Measurements from ENCODE around the gene CAMK1G.

Gene CAMK1G

DNA sequence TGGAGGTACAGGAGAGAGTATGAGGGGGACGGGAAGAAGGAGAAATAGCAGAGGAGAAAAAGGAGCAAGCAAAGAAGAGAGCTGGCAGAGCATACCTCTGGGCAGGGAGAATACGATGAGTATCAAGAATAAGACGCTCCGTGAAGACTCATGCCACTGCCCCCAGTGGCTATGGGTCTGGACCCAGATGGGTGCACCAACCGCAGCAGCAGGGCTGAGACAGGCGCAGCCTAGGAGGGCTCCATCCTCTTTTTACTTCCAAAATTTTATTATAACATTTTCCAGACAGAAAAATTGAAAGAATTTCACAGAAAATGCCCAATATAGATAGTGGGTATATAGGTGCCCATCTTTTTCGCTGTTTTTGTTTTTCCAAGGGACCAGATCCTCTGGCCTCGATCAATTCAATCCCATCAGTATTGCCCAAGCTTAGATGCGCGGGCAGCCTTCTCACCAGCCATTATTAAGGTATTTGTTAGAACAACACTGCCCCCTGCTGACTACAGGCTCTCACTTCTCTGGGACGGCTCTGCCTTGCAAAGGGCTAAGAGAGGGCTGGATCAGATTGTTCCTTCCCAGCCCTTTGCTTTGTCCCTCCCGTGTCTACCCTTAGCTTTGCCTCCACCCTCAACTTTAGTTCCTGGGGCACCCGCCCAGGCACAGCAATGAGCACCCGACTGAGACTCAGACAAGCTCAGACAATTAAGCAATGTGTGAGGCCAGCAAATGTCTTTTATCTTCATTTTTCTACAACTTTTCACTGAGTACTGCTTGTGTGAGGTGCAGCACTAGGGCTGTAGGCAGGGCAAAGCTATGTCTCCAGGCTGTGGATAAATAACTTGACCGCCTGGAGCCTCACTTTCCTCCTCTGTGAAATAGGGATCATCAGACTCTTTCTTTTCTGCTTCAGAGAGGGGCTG is 17.5 kb upstream of the CAMK1G start:
- DNase-seq: peak; percentile 90

DNA sequence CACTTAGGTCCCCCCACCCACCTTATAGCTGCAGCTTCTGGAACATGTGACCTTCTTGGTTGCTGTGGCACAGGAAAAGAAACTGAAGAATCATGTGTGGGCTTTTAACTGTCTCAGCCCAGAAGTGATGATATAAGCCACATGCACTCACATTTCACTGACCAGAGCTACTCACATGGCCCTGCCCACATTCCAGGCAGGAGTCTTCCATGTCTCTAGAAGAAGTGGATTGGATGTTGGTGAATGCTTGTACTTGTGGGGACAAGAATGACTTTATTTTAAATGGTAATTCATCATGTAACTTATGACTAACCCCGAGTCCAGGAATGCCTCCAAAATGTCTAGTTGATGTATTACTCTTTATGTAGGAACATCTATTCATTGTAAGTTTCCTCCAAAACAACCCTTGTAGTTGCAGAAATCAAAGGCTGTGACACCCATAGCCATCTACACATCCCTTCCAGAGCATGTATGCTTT is 15.8 kb upstream of the CAMK1G start:
- DNase-seq: no peak

DNA sequence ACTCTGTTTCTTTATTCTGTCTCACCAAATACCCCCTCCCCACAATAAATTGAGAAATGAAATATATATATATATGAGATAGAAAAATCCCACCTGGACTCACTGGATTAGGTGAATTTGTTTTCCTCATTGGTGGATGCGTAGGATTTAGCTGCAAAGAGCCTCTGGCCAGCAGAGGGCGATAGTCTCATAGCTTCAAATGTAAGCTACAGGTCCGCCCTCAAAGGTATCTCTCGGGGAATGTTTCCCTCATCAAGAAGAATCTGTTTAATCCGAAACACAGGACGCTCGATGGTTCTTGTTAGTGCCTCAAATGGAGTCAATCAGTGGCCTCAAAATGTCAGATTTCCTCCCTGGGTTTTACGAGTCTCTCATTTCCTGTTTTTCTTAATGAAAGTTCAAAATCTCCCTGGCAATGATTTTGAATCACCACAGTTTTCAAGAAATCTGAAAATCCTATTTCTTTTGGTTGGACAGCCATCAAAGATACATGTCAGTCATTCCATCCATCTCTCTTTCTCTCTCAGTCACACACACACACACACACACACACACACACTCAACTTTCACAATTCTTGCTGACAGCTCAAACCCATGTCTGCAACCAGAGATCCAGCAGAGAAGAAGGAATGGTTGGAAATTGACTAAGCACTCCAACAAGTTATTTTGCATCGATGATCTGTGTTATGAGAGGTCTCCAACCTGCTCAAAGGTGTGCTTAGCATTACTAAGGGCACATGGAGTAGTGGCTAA is 13.9 kb upstream of the CAMK1G start:
- peak; percentile 56 for DNase-seq

- DNase-seq: no peak
These were observed 12.8 kb upstream of the CAMK1G start for GRCh38 chr1:209570743-209571142.

- peak; percentile 81 for DNase-seq
These were observed 6.9 kb upstream of the CAMK1G start for GRCh38 chr1:209576392-209577197.

DNA sequence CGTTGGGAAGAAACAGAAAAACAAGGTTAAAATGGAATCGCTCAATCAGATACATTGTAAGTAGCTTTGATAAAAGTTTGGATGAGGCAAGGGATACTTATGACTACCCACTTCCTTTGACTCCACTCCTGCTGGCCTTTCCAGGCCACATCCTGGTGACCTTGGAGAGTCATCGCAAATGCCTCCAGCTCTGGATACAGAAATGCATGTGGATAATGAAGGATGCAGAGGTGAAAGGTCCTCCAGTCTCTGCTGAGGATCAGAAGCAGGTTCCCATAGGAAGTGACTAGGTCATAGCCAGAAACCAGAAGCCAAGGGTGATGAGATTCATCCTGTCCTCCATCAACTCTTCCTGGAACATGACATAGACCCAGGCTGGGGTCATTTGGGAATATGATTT is 6.2 kb upstream of the CAMK1G start:
- DNase-seq: no peak

DNA sequence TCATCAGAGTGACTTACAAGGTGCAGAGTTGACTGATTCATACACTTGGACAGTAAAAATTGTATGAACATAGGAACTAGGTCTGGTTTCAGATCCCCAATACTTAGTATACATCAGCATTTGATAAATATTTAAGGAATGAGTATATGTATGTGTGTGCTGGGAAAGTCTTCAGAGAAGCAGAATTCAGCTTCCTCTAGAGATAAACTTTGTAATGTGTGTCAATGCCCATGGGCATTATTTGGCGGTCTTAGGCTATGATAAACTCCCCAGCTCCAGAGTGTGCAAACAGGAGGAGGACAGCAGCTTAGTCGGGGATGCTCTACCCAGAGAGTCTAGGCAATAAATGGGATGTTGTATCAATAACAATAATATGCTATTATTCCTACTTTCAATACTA is 2.9 kb upstream of the CAMK1G start:
- DNase-seq: no peak

GRCh38 chr1:209584231-209584672 is 738 bp downstream of the CAMK1G start:
- DNase-seq: peak; percentile 9

DNA sequence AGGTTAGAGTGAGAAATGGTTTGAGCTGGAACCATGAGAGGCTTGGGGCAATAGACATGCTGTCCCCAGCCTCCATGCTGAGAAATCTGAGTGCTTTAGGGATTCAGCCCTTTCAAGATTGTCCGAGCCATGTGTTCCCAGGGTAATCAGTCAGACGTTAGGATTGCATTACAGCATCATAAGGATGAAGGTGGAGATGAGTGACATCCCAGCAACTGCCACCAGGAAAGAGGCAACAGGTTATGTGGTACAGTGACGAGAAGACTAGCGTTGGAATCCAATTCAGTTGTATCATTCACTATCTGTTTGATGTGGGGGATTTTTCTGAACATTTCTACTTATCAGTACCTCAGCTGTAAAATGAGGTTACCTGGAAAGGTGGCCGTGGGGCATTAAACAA is 1.7 kb downstream of the CAMK1G start:
- DNase-seq: no peak

GRCh38 chr1:209585672-209586071 is 2.2 kb downstream of the CAMK1G start:
- DNase-seq: peak; percentile 67

DNA sequence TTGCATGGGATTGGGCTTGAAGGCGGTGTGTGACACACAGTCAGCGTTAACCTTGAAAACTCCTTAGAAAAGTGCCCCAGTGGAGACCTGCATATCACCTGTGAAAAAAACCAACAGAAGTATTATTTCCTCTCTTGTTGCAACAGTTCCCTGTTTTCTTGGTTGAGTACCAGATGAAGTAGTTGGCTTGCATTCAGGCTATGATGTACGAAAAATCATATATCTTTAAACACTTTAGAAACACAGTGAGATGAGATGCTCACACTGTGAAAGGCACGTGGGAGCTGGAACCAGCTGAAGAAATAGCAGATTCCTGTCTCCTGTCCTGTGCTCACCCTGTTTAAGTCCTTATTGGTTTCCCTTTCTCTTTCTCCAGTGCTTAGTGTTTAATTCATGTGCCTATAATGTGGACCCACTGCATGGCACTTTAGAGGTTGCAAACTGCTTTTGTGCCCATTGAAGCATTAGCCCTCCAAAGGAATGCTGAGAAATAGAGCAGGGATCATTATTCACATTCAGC is 2.8 kb downstream of the CAMK1G start:
- DNase-seq: no peak

- no peak for DNase-seq
These were observed 4.3 kb downstream of the CAMK1G start for GRCh38 chr1:209587789-209588188.

GRCh38 chr1:209589440-209589839 is 5.9 kb downstream of the CAMK1G start:
- no peak for DNase-seq

GRCh38 chr1:209589863-209590262 is 6.3 kb downstream of the CAMK1G start:
- no peak for DNase-seq

- DNase-seq: peak; percentile 22
These were observed 6.9 kb downstream of the CAMK1G start for GRCh38 chr1:209590405-209590804.

DNA sequence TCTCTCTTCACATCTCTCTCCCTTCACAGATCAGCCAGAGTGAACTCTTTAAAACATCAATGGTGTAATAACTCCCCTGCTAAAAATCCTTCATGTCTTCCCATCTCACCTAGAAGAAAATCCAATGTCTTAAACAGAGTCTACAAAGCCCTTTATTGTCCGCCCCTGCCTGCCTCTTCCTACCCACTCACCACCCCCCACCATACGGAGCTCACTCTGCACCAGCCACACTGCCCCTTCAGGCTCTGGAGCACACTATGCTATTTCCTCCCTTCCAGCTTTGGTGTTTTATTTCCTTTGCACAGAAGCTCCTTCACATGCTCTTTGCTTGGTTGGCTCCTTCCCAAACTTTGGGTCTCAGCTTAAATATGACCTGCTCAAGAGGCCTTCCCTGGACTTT is 10.2 kb downstream of the CAMK1G start:
- DNase-seq: no peak

- no peak for DNase-seq
These were observed 10.9 kb downstream of the CAMK1G start for GRCh38 chr1:209594440-209594839.

DNA sequence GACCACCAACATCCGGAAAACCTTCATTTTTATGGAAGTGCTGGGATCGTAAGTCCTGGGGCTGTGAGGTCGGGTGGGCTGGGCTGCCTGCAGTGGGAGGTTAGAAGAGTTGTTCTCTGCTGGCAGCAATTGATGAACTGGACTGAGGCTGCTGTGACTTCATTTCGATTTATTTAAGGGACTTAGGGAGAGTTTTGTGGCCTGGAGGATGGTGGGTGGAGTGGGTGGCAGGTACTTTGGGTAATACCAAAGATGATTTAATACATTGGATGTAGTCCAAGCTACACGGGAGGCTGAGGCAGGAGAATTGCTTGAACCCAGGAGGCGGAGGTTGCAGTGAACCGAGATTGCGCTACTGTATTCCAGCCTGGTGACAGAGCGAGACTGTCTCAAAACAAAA is 11.5 kb downstream of the CAMK1G start:
- DNase-seq: no peak

- DNase-seq: no peak
These were observed 12.2 kb downstream of the CAMK1G start for GRCh38 chr1:209595599-209596285.

DNA sequence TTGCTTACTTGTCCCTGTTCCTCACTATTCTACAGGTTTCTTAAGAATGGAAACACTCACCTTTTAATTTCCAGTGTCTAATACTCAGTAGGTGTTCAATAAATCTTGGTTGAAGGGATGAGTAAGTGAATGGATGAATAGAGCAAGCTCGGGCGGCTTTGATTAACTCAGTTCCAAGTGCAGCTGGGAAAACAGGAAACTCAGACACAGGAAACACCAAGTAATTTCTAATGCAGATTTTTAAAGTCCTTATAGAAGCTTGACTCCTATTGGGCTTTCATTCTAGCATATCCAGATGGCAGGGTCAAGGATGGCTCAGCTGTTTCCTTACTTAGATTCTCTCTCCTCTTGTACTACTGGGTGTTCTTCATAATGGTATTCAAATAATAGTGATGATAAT is 14.0 kb downstream of the CAMK1G start:
- DNase-seq: no peak

- no peak for DNase-seq
These were observed 14.7 kb downstream of the CAMK1G start for GRCh38 chr1:209598227-209598626.

DNA sequence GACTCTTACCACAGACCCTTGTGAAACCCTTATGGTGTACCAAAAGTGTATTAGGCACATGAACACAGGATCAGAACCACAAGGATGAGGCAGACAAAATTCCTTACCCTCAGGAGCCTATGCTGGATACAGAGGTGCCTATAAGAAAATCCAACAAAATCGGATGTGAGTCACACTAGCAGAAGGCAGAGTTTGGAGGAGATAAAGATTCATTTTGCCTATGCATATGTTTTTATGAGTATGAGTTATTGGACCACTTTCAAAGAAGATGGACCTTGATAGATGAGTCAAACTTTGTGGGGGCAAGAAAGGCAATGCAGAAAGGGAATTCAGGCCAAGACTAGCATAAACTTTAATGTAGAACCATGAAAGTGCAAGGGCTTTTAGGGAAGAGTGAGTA is 17.0 kb downstream of the CAMK1G start:
- DNase-seq: no peak

Measured in midbrain (tissue), 1 donor.